Hematopoietic multipotent progenitor cell treated with erythropoietin and hydrocortisone succinate and interleukin-3 and kit ligand, for 8 days (in vitro differentiated cells): ENCODE results near the gene C1orf167.
A peak's percentile ranks its signal among the peaks of the same experiment; 100 is the strongest.

Experiments
- DNase-seq: peaks from one replicate; pipeline ENCODE4 v3.0.0-alpha.2; 2015

Gene C1orf167

GRCh38 chr1:11761988-11762406 lies at the start of gene C1orf167:
C1orf167 (plus strand) TSS chr1:11762193; CDS start chr1:11764401, 2,208 bp downstream.
- DNase-seq, result no peak

- DNase-seq, result no peak
These were observed 49.7 kb upstream of the C1orf167 start for GRCh38 chr1:11712285-11712684.

- no peak for DNase-seq
These were observed 48.9 kb upstream of the C1orf167 start for GRCh38 chr1:11713095-11713494.

- no peak for DNase-seq
These were observed 47.0 kb upstream of the C1orf167 start for GRCh38 chr1:11714831-11715575.

- DNase-seq, result peak; percentile 84
These were observed 42.5 kb upstream of the C1orf167 start for GRCh38 chr1:11719313-11720032.

- no peak for DNase-seq
These were observed 42.0 kb upstream of the C1orf167 start for GRCh38 chr1:11720033-11720376.

DNA sequence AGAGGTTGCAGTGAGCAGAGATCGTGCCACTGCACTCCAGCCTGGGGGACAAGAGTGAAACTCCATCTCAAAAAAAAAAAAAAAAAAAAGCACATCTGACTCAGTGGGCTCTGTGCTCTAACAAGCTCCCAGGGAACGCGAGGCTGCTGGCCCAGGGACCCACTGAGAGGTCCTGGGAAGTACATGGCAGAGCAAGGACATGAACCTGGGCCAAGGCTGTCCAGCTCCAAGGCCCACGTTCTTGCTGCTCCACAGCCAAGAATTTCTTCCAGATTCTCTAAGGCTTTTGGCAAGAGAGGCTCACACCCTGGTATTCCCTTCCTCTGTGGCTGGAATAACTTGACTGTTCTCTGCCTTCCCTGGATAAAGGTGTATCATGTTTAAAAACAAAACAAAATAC lies 41.5 kb upstream of the C1orf167 start:
- no peak for DNase-seq

DNA sequence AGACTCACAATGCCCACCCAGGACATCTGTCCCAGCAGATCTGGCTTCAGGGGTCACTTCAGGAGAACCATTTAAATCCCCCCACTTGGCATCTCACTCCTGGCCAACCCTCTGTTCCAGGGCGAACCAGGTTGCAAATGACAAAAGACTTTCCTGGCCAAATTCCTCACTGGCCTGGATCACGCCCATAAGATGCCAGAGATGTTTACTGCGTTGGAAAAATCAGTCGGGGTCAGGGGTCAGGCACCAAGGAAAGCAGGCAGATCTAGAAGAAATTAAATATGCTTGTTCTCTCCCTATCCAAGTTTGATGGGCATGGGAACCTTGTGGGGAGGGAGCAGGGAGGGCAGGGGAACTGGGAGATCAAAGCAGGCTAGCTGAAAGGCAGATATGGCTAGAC lies 40.7 kb upstream of the C1orf167 start:
- no peak for DNase-seq

- no peak for DNase-seq
These were observed 39.5 kb upstream of the C1orf167 start for GRCh38 chr1:11722538-11722937.

- DNase-seq, result no peak
These were observed 36.4 kb upstream of the C1orf167 start for GRCh38 chr1:11725616-11726015.

GRCh38 chr1:11727119-11727518 lies 34.9 kb upstream of the C1orf167 start:
- no peak for DNase-seq

DNA sequence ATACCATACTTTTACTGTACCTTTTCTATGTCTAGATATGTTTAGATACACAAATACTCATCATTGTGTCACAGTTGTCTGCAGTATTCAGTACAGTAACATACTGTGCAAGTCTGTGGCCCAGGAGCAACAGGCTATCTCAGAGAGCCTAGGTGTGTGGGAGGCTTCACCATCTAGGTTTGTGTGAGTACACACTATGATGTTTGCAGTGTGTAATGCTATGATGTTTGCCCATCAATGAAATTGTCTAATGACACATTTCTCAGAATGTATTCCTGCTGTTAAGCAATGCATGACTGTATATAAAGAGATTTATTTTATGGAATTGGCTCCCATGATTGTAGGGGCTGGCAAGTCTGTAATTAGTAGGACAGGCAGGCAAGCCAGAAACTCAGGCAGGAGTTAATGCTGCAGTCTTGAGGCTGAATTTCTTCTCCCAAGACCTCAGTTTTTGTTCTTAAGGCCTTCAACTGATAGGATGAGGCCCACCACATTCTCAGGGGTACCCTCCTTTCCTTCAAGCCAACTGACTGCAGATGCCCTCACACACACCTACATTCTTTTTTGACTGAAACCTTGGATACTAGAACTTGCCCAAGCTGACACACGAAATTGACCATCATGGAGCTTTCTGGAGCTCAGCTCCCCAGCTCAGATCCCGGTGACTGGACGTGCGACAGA lies 33.7 kb upstream of the C1orf167 start:
- no peak for DNase-seq

GRCh38 chr1:11729155-11729497 lies 32.9 kb upstream of the C1orf167 start:
- no peak for DNase-seq

DNA sequence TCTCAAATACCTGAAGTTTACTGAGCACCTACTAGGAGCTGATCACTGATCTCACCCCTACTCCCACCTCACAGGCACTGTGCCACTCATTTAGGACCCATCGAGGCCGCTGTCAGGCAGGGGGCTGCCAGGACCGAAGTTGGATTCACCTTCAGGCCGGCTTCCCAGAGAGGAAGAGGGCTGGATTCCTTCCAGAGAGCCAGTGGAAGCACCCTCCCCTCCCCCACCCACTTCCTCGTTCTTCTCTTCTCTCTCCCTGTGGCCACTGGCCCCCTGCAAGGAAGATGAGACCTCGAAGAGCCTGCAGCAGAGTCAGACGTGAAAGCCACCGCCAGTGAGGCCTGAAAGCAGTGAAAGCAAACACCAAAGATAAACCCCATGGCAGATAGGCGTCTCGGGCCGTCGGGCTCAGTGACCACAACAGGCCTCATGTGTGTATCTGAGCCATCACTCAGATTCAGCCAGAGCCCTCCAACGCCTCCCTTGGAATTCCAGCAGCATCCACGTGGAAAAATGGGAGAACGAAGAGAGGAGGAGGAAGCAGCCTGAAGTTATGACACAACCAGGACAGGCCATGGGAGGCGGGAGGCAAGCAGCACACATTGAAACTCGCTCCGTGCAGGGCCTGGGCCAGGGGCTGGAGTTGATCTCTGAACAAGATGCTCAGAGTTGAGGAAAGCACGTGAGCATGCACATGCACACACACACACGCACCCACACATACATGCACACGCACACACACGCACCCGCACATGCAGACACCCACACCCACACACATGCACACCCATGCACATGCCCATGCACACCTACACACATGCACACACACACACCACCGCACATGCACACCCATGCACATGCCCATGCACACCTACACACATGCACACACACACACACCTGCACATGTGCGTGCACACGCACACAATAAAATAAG lies 32.2 kb upstream of the C1orf167 start:
- DNase-seq, result peak; percentile 24

DNA sequence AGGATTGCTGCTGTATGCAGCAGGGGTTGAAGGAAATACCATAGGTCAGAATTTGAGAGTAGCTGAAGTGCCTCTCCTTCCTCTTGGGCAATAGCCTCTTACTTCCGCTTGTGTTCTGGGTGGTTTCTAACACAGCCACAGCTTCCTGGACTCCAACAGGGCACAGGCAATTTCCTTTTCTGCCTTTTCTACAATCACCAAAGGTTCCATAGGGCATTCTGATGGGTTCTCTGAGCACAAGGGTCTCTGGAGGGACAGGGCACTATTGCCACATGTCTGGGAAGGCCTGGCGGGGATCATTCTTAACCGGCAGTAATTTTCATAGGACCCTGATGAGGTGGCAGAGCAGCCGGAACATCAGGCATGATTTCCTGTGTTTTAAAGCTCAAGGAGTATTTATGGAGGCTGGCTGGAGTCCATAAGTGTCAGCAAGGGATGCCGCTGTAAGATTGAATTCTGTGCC lies 31.5 kb upstream of the C1orf167 start:
- DNase-seq, result peak; percentile 67

DNA sequence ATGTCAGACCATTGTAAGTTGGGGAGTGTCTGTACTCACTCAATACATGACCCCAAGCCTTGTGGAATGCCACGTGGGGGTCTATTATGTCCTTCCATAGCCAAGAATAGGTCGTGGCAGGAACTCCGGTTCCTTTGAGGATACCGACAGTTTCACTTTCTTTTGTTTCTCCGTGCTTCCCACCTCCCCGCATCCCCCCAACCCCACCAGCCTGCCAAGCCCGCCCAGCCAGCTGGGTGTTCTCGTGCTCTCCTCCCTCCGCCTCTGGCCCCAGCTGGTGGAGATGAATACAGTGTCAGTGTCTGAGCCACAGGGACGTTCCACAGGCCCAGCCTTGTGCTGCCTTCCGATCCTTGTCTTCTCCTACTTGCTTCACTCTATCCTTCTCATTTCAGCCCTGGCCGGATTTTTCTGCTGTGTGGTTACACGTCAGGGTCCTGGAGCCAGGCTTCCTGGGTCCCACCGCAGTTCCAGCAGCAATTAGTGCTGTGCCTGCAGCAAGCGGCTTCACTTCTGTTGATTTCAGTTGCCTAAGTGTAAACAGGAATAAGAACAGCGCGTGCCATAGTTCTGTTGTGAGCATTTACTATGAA lies 30.2 kb upstream of the C1orf167 start:
- DNase-seq, result peak; percentile 78

DNA sequence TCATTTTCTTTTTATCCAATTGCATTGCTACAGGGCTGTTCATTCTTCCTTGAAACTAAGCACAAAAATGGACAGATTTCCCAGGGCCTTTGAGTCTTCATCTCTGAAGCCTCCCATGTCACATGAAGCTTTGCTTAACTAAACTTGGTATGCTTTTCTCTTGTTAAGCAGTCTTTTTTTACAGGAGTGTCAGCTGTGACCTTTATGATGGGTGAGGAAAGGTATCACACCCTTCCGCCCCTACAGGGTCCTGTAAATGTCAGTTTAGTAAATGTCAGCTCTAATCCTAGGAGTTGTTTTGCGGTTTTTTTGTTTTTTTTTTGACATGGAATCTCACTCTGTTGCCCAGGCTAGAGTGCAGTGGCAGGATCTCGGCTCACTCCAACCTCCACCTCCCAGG lies 28.7 kb upstream of the C1orf167 start:
- no peak for DNase-seq

DNA sequence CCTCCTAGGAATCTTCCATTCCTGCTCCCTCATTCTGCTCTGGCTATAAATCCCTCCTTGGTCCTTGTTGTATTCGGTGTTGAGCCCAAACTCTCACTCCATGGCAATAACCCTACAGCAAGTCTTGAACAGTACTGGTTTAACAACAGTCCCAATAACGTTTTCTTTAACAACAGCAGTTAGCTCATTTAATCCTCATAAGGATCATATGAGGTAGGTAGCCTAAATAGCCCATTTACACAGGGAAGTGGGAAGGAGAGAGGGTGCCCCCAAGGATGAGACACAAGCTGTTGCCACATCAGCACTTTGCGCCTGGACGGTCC lies 26.5 kb upstream of the C1orf167 start:
- no peak for DNase-seq

DNA sequence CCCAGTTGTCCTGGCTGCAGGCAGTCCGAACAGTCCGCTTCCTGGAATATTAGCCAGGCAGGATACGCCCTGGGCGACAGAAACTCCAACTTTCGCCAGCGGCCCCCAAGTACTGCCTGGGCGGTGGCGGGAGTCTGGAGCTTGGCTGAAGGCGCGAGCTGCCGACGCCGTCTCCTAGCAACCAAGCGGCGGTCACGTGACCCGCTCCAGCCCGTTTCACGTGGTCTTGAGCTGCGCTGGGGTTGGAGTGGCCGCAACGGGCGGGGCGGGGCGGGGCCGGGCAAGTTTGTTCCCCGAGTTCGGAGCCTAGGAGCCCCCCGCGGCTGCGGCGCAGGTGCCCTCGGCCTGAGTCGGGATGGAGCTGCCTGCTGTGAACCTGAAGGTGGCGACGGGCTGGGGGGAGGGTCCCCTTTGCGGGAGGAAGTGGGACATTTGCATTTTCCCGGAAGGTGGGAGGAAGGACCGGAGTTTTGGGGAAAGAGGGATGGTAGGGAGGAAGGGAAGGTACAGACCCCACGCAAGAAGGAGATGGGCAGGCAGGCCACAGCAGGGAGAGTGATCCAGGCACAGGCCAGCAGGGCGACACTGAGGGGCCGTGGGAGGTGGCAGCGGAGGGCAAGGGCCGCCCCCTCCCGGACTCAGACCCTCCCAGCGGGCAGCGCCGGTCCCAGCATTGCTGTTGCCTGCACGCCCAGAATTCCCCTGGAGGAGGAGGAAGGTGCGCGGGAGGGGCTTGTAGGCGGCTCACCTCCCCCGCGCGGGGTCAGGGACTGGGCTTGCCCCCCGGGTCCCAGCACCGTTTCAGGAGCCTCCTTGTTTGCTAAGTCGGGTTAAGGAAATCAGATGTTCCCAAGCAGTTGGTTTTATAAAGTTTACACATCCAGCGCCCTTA lies 25.9 kb upstream of the C1orf167 start, which contains the start of gene AGTRAP:
Gene AGTRAP (plus strand): TSS at position 283 of the 892 bp plus-strand sequence. CDS start 73 bp downstream, at position 356.
- DNase-seq, result peak; percentile 93

- peak; percentile 83 for DNase-seq
These were observed 25.0 kb upstream of the C1orf167 start for GRCh38 chr1:11736746-11737639.
